Lung (tissue), 12 donors: ENCODE measurements around the gene ADAMTS17. TPM values are rescaled to one million over a fixed set of nuclear protein-coding genes. Genes with fewer than 3 reads are reported as not detected.

ENCODE experiments used
- ATAC-seq: fragments of 200-7000 bp; cut with Tn5 transposase; one replicate; pipeline ENCODE4 v1.9.1; 2020; ENCODE audit warnings: moderate number of reproducible peaks; ENCODE audit not compliant: insufficient read depth, low FRiP score
- DNase-seq, 3 donors: peaks; one replicate each; pipeline ENCODE4 v3.0.0-alpha.2; 2013 to 2017
- H3K27ac ChIP-seq, 2 donors: one replicate each; pipeline ENCODE4 v1.5.1; 2013; ENCODE audit warnings: mild to moderate bottlenecking in 2 of 2, moderate library complexity in 2 of 2, control low read depth in 1 of 2, inconsistent platforms in 1 of 2, low read depth in 1 of 2, low read length in 1 of 2
- H3K27me3 ChIP-seq, 3 donors: one replicate each; pipeline ENCODE4 v1.5.1; 2013; ENCODE audit warnings: low read length in 2 of 3; ENCODE audit not compliant: control insufficient read depth in 3 of 3, insufficient read depth in 3 of 3
- H3K36me3 ChIP-seq, 4 donors: one replicate each; pipeline ENCODE4 v1.5.1; 2013; ENCODE audit warnings: low read length in 4 of 4, mild to moderate bottlenecking in 1 of 4, moderate library complexity in 1 of 4; ENCODE audit not compliant: control insufficient read depth in 4 of 4, insufficient read depth in 4 of 4
- H3K4me1 ChIP-seq, 5 donors: one replicate each; pipeline ENCODE4 v1.5.1; 2013; ENCODE audit warnings: low read length in 5 of 5, mild to moderate bottlenecking in 2 of 5, moderate library complexity in 1 of 5; ENCODE audit not compliant: control insufficient read depth in 5 of 5, insufficient read depth in 5 of 5
- H3K4me3 ChIP-seq: one replicate; pipeline ENCODE4 v1.5.1; 2013; ENCODE audit warnings: mild to moderate bottlenecking, control low read depth, moderate library complexity
- H3K9ac ChIP-seq, 2 donors: one replicate each; pipeline ENCODE4 v1.5.1; 2013; ENCODE audit warnings: low read length in 2 of 2, control low read depth in 1 of 2; ENCODE audit not compliant: insufficient read depth in 1 of 2
- H3K9me3 ChIP-seq, 4 donors: one replicate each; pipeline ENCODE4 v1.5.1; 2013; ENCODE audit warnings: low read length in 3 of 4, mild to moderate bottlenecking in 1 of 4, moderate library complexity in 1 of 4; ENCODE audit not compliant: control insufficient read depth in 4 of 4, insufficient read depth in 3 of 4
- WGBS, 2 donors: extraction: QIAGEN DNeasy Blood & Tissue Kit; methylation state at CpG; one replicate each; pipeline ENCODE4 v1.1.7; 2013; 5-methylcytosine and 5-hydroxymethylcytosine counted together
- polyA plus RNA-seq, 2 donors: library from polyadenylated mRNA; stranded (reverse); fragments of 200-250 nt; gene quantifications; one replicate each; pipeline ENCODE4 v1.2.1, GENCODE V29; 2013
- total RNA-seq, 2 donors: library from RNA; depleted of rRNA in 1 of 2; stranded (reverse); fragments of >200 nt in 1 of 2; gene quantifications; one replicate each; pipeline ENCODE4 v1.2.1, GENCODE V29; 2014 to 2021
- TF ChIP-seq, protein P1 (sequence below): IDR thresholded peaks from 2 replicates; pipeline ENCODE4 v1.5.1; 2012; ENCODE audit warnings: mild to moderate bottlenecking; ENCODE audit errors: control extremely low read depth, extremely low read depth
- donor health status: control.
- donor health status: control.
- donor health status: Bipolar disorder and iron deficiency.
- donor health status: healthy.
- donor health status: DM: yes; HTN: yes; CAD: no.

ADAMTS17 gene
- total and polyA plus RNA-seq, 4 donors, result 0.47 to 6.6 (median 2.2) TPM

DNA sequence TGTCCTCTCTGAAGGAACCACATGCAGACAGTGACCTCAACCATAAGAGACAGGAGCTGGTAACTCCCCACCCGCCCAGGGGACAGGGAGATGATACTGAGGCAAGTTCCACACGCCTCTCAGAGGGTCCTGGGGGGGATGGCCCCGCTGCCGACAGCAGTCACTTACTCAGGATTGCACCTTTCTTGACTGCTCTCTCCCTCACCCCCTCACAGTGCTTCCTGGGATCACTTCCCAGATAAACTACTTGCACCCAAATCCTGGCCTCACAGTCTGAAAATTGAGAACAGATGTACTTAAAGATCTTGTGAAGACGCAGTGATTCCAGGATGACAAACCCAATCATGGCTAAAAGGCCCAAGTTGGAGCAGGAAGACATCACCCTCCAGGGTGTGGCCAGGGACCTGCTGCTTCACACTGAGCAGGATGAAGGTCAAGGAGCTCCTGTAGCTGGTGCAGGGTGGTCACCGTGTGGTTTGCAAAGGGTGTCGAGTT, 207.6 kb downstream of the ADAMTS17 start:
- 77 to 86% methylated on average over 7 of the region's 7 CpGs for WGBS, 2 donors
- Histone ChIP-seq H3K9me3 (no peaks in the 10 kb centered on the region), H3K4me3 (no peak overlapping the region), H3K27me3 (no peaks in the 10 kb centered on the region), H3K4me1 (peaks cover 0 to 11% (median 5%) of the 10 kb centered on the region in 5 donors), H3K9ac (no peak overlapping the region), H3K36me3 (no peaks in the 10 kb centered on the region), H3K27ac (no peak overlapping the region)
- DNase-seq, result no peak
- TF ChIP-seq, protein P1, sequence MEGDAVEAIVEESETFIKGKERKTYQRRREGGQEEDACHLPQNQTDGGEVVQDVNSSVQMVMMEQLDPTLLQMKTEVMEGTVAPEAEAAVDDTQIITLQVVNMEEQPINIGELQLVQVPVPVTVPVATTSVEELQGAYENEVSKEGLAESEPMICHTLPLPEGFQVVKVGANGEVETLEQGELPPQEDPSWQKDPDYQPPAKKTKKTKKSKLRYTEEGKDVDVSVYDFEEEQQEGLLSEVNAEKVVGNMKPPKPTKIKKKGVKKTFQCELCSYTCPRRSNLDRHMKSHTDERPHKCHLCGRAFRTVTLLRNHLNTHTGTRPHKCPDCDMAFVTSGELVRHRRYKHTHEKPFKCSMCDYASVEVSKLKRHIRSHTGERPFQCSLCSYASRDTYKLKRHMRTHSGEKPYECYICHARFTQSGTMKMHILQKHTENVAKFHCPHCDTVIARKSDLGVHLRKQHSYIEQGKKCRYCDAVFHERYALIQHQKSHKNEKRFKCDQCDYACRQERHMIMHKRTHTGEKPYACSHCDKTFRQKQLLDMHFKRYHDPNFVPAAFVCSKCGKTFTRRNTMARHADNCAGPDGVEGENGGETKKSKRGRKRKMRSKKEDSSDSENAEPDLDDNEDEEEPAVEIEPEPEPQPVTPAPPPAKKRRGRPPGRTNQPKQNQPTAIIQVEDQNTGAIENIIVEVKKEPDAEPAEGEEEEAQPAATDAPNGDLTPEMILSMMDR, result no peak
- ATAC-seq, result no peak

DNA sequence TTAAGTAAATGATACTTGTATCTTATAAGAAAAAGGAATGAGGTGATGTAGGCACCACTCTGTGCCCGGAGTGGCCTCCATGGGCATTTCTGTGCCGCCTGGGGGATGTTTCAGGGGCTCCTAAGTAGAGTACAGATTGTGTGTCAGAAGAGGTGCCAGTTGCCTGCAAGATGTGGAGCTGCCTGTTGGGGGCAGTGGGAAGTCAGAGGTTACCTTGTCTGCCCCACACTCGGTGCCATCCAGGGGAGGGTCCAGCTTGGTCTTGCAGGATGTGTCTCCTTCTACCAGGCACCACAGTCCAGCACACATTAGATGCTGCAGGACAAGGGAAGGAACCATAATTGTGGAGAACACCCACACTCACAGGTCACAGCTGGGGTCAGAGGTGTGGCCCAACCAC, 208.8 kb downstream of the ADAMTS17 start:
- Histone ChIP-seq H3K36me3 (no peaks in the 10 kb centered on the region), H3K9ac (no peak overlapping the region), H3K27me3 (no peaks in the 10 kb centered on the region), H3K4me1 (peaks cover 0 to 11% (median 5%) of the 10 kb centered on the region in 5 donors), H3K4me3 (no peak overlapping the region), H3K9me3 (no peaks in the 10 kb centered on the region), H3K27ac (no peak overlapping the region)
- 73 to 90% methylated on average over 3 of the region's 3 CpGs for WGBS, 2 donors
- DNase-seq (no peak), ATAC-seq (no peak)
- TF ChIP-seq, protein P1, result no peak

DNA sequence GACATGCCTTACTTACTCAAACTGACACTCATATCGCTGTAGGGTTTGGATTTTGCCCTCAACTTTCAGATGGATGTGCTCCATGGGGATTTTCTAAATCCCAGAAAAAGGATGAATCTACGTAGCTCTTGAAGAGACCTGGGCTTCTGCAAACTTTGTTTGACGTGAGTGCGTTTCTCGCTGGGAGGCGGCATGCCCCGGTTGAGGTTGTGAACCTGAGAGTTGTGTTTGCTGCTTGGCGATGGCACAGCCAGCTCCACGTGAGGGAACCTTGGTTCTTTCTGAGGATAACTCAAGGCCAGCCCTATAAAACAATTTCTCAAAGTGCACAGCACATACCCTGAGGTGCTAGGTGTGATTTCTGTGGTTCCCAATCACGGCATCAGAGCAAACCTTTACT, 209.5 kb downstream of the ADAMTS17 start:
- H3K9me3 ChIP-seq, result no peaks in the 10 kb centered on the region
- H3K4me1 ChIP-seq, result peaks cover 0 to 11% (median 5%) of the 10 kb centered on the region in 5 donors
- no peak for DNase-seq
- no peak overlapping the region for H3K4me3 ChIP-seq
- no peaks in the 10 kb centered on the region for H3K27me3 ChIP-seq
- TF ChIP-seq, protein P1, result no peak
- whole genome bisulfite sequencing, 2 donors, result 87 to 88% methylated on average over 10 of the region's 10 CpGs
- no peak overlapping the region for H3K27ac ChIP-seq
- H3K9ac ChIP-seq, result no peak overlapping the region
- no peaks in the 10 kb centered on the region for H3K36me3 ChIP-seq
- ATAC-seq, result no peak
